Ascending aorta (tissue), 2 donors: ENCODE measurements around the gene PM20D2. TPM values are rescaled to one million over a fixed set of nuclear protein-coding genes. Genes with fewer than 3 reads are reported as not detected.

Experiments
- DNase-seq, 2 donors: peaks; one replicate each; pipeline ENCODE4 v3.0.0-alpha.2; 2019; ENCODE audit warnings: low spot score in 2 of 2
- H3K27ac ChIP-seq, 2 donors: fragments of 200-600 bp; sonication (generic); one replicate each; pipeline ENCODE4 v1.5.1; 2016 to 2017; ENCODE audit warnings: mild to moderate bottlenecking in 1 of 2
- H3K27me3 ChIP-seq: fragments of 200-600 bp; sonication (generic); one replicate; pipeline ENCODE4 v1.5.1; 2017
- H3K36me3 ChIP-seq, 2 donors: fragments of 200-600 bp; sonication (generic); one replicate each; pipeline ENCODE4 v1.5.1; 2016
- H3K4me1 ChIP-seq, 2 donors: fragments of 200-600 bp; sonication (generic); one replicate each; pipeline ENCODE4 v1.5.1; 2016 to 2017; ENCODE audit warnings: mild to moderate bottlenecking in 1 of 2
- H3K4me3 ChIP-seq, 2 donors: fragments of 200-600 bp; sonication (generic); one replicate each; pipeline ENCODE4 v1.5.1; 2016 to 2017; ENCODE audit warnings: mild to moderate bottlenecking in 1 of 2
- H3K9me3 ChIP-seq, 2 donors: fragments of 200-600 bp; sonication (generic); one replicate each; pipeline ENCODE4 v1.5.1; 2016
- CTCF ChIP-seq, 3 experiments: fragments of 200-600 bp in 2 of 3; fragments of 450-650 bp in 1 of 3; sonication (generic) in 2 of 3; IDR thresholded peaks; one replicate each; pipeline ENCODE4 v1.5.1; 2016 to 2019; ENCODE audit warnings: antibody characterized with exemption in 3 of 3, mild to moderate bottlenecking in 1 of 3, moderate library complexity in 1 of 3
- intact Hi-C: fragments of 100-400 bp; cut with DNase I; formaldehyde crosslinking; loops from one replicate; pipeline ENCODE4 v1.15.1; 2023
- total RNA-seq: library from RNA; depleted of rRNA; stranded (reverse); fragments of >200 nt; gene quantifications from one replicate; pipeline ENCODE4 v1.1.0, GENCODE V29; 2016

The PM20D2 gene
- total RNA-seq, 1 donor from 2014 or later: 8.8 TPM

GRCh38 chr6:89160331-89161092 is 14.7 kb downstream of the PM20D2 start:
- Histone ChIP-seq H3K36me3 (peaks cover 13 to 44% of the 10 kb centered on the region in 2 donors), H3K4me3 (no peak overlapping the region), H3K4me1 (peaks cover 5 to 19% of the 10 kb centered on the region in 2 donors), H3K9me3 (no peaks in the 10 kb centered on the region), H3K27ac (peak overlapping the region; percentile 88 to 94), H3K27me3 (no peaks in the 10 kb centered on the region)
- no peak for TF ChIP-seq CTCF (IDR thresholded peaks at IDR 0.05)
- DNase-seq: no peak
- intact Hi-C loops: loop anchor here (1.0 to 5.0 kb wide), 4 partner anchors 13 to 192 kb away; partner anchors contain the start of genes GABRR1, PNRC1 and UBE2J1

GRCh38 chr6:89161326-89162046 is 15.6 kb downstream of the PM20D2 start:
- peaks cover 11 to 36% of the 10 kb centered on the region in 2 donors for H3K36me3 ChIP-seq
- TF ChIP-seq CTCF (IDR thresholded peaks at IDR 0.05): no peak
- H3K27me3 ChIP-seq: no peaks in the 10 kb centered on the region
- intact Hi-C loops: loop anchor here (5.0 kb wide), 3 partner anchors 56 to 191 kb away; partner anchors contain the start of genes GABRR1, PNRC1 and UBE2J1
- no peak for DNase-seq
- peak overlapping the region in 1 of 2 donors; percentile 47 for H3K4me3 ChIP-seq
- H3K27ac ChIP-seq: peak overlapping the region; percentile 88 to 94
- peaks cover 5 to 19% of the 10 kb centered on the region in 2 donors for H3K4me1 ChIP-seq
- no peaks in the 10 kb centered on the region for H3K9me3 ChIP-seq

GRCh38 chr6:89162047-89162371 is 16.2 kb downstream of the PM20D2 start:
- Histone ChIP-seq H3K4me1 (peaks cover 5 to 19% of the 10 kb centered on the region in 2 donors), H3K9me3 (no peaks in the 10 kb centered on the region), H3K27ac (peak overlapping the region; percentile 88 to 94), H3K4me3 (peak overlapping the region in 1 of 2 donors; percentile 47), H3K27me3 (no peaks in the 10 kb centered on the region), H3K36me3 (peaks cover 9 to 36% of the 10 kb centered on the region in 2 donors)
- peak in 1 of 2 donors; percentile 80 for DNase-seq
- intact Hi-C loops: loop anchor here (5.0 kb wide), 3 partner anchors 55 to 190 kb away; partner anchors contain the start of genes GABRR1, PNRC1 and UBE2J1
- no peak for TF ChIP-seq CTCF (IDR thresholded peaks at IDR 0.05)

GRCh38 chr6:89172131-89172530 is 26.3 kb downstream of the PM20D2 start:
- no peak for DNase-seq
- Histone ChIP-seq H3K9me3 (no peaks in the 10 kb centered on the region), H3K27ac (no peak overlapping the region), H3K36me3 (no peaks in the 10 kb centered on the region), H3K4me3 (no peak overlapping the region), H3K27me3 (no peaks in the 10 kb centered on the region), H3K4me1 (no peaks in the 10 kb centered on the region)
- no peak for TF ChIP-seq CTCF (IDR thresholded peaks at IDR 0.05)
- intact Hi-C loops: no loop called here

GRCh38 chr6:89173634-89174033 is 27.8 kb downstream of the PM20D2 start:
- DNase-seq: no peak
- H3K4me3 ChIP-seq: no peak overlapping the region
- no peaks in the 10 kb centered on the region for H3K27me3 ChIP-seq
- no peaks in the 10 kb centered on the region for H3K9me3 ChIP-seq
- no peak overlapping the region for H3K27ac ChIP-seq
- intact Hi-C loops: no loop called here
- no peaks in the 10 kb centered on the region for H3K4me1 ChIP-seq
- TF ChIP-seq CTCF (IDR thresholded peaks at IDR 0.05): no peak
- no peaks in the 10 kb centered on the region for H3K36me3 ChIP-seq
